ENCODE data around the gene ECPAS. TPM values are rescaled to one million over a fixed set of nuclear protein-coding genes. Genes with fewer than 3 reads are reported as not detected.

ECPAS gene
- total RNA-seq, 1 experiment from 2014 or later = 116 TPM

- no TSS peak for BruUV-seq (replicated peaks)
- Histone ChIP-seq H3K36me3 (ENCODE audit: insufficient read depth, low read length, poor library complexity, severe bottlenecking) (peaks cover 84% of the 10 kb centered on the region), H3K4me1 (ENCODE audit: insufficient read depth, low read length, poor library complexity, severe bottlenecking) (no peaks in the 10 kb centered on the region), H3K27me3 (replicated peaks; ENCODE audit: insufficient read depth, low read depth, low read length, poor library complexity) (no peaks in the 10 kb centered on the region), H3K9me3 (ENCODE audit: low read depth, low read length, poor library complexity, severe bottlenecking) (no peaks in the 10 kb centered on the region), H3K4me3 (ENCODE audit: low read depth, low read length, poor library complexity, severe bottlenecking) (no peak overlapping the region), H3K27ac (ENCODE audit: low read depth, low read length, poor library complexity, severe bottlenecking) (no peak overlapping the region)
- ChIA-PET CTCF (no interaction called here), POLR2A (ENCODE audit: low non-redundant PET) (no interaction called here)
- no peak for TF ChIP-seq EZH2 (IDR thresholded peaks at IDR 0.05; ENCODE audit: borderline replicate concordance, low read depth, low read length, poor library complexity, severe bottlenecking)
- TF ChIP-seq CTCF (conservative IDR thresholded peaks at IDR 0.05; ENCODE audit: low read depth, low read length) = no peak
- no peak for DNase-seq (ENCODE audit: low spot score)
- intact Hi-C loops (cut with micrococcal nuclease; ENCODE audit: unreplicated experiment) = no loop called here
Observed at GRCh38 chr9:111413996-111414395, 70.2 kb downstream of the ECPAS start.

GRCh38 chr9:111412280-111412679 is 71.9 kb downstream of the ECPAS start:
- H3K9me3 ChIP-seq (ENCODE audit: low read depth, low read length, poor library complexity, severe bottlenecking) = no peaks in the 10 kb centered on the region
- no peak for DNase-seq (ENCODE audit: low spot score)
- peaks cover 80% of the 10 kb centered on the region for H3K36me3 ChIP-seq (ENCODE audit: insufficient read depth, low read length, poor library complexity, severe bottlenecking)
- intact Hi-C loops (cut with micrococcal nuclease; ENCODE audit: unreplicated experiment) = no loop called here
- ChIA-PET POLR2A (ENCODE audit: low non-redundant PET) (no interaction called here), CTCF (no interaction called here)
- no peak overlapping the region for H3K27ac ChIP-seq (ENCODE audit: low read depth, low read length, poor library complexity, severe bottlenecking)
- no peak overlapping the region for H3K4me3 ChIP-seq (ENCODE audit: low read depth, low read length, poor library complexity, severe bottlenecking)
- TF ChIP-seq CTCF (conservative IDR thresholded peaks at IDR 0.05; ENCODE audit: low read depth, low read length) (no peak), EZH2 (IDR thresholded peaks at IDR 0.05; ENCODE audit: borderline replicate concordance, low read depth, low read length, poor library complexity, severe bottlenecking) (no peak)
- no peaks in the 10 kb centered on the region for H3K4me1 ChIP-seq (ENCODE audit: insufficient read depth, low read length, poor library complexity, severe bottlenecking)
- H3K27me3 ChIP-seq (replicated peaks; ENCODE audit: insufficient read depth, low read depth, low read length, poor library complexity) = no peaks in the 10 kb centered on the region
- BruUV-seq (replicated peaks) = no TSS peak

GRCh38 chr9:111411266-111411665 is 72.9 kb downstream of the ECPAS start:
- Histone ChIP-seq H3K36me3 (ENCODE audit: insufficient read depth, low read length, poor library complexity, severe bottlenecking) (peaks cover 79% of the 10 kb centered on the region), H3K27ac (ENCODE audit: low read depth, low read length, poor library complexity, severe bottlenecking) (no peak overlapping the region), H3K4me1 (ENCODE audit: insufficient read depth, low read length, poor library complexity, severe bottlenecking) (no peaks in the 10 kb centered on the region), H3K27me3 (replicated peaks; ENCODE audit: insufficient read depth, low read depth, low read length, poor library complexity) (no peaks in the 10 kb centered on the region), H3K9me3 (ENCODE audit: low read depth, low read length, poor library complexity, severe bottlenecking) (no peaks in the 10 kb centered on the region), H3K4me3 (ENCODE audit: low read depth, low read length, poor library complexity, severe bottlenecking) (no peak overlapping the region)
- ChIA-PET CTCF (no interaction called here), POLR2A (ENCODE audit: low non-redundant PET) (no interaction called here)
- intact Hi-C loops (cut with micrococcal nuclease; ENCODE audit: unreplicated experiment) = no loop called here
- no peak for DNase-seq (ENCODE audit: low spot score)
- TF ChIP-seq CTCF (conservative IDR thresholded peaks at IDR 0.05; ENCODE audit: low read depth, low read length) (no peak), EZH2 (IDR thresholded peaks at IDR 0.05; ENCODE audit: borderline replicate concordance, low read depth, low read length, poor library complexity, severe bottlenecking) (no peak)
- BruUV-seq (replicated peaks) = no TSS peak

Data from A673 (cell line).